IMR-90 (cell line): ENCODE measurements around the gene SCARB1. TPM values are rescaled to one million over a fixed set of nuclear protein-coding genes. Genes with fewer than 3 reads are reported as not detected.

Experiments
- ATAC-seq: fragments of 200-7000 bp; cut with Tn5 transposase; 2 replicates; pipeline ENCODE4 v1.9.1; 2020; ENCODE audit warnings: low read depth, mild to moderate bottlenecking, moderate library complexity
- BruUV-seq: library from RNA; stranded (reverse); fragments of 400-500 nt; replicated peaks from 2 replicates; lab custom pipeline; 2021; lab: Mats Ljungman, UMichigan
- CTCF ChIA-PET: fragments of 300-600 bp; formaldehyde crosslinking; extraction: SDS; loops from one replicate; lab custom pipeline; 2021; ENCODE audit warnings: antibody characterized with exemption; lab: Yijun Ruan, JAX
- POLR2A ChIA-PET: fragments of 300-600 bp; sonication (Branson Sonifier 250); formaldehyde crosslinking; loops from one replicate; lab custom pipeline; 2022; ENCODE audit warnings: antibody characterized with exemption; ENCODE audit not compliant: unreplicated experiment; lab: Charles Lee
- DNase-seq: peaks from one replicate; pipeline ENCODE4 v3.0.0; 2013
- H2AFZ ChIP-seq: replicated peaks from 2 replicates; pipeline ENCODE3; 2013; ENCODE audit warnings: low read length, mild to moderate bottlenecking; ENCODE audit not compliant: poor library complexity
- H2AK5ac ChIP-seq: 2 replicates; pipeline ENCODE4 v1.6.1; 2013; ENCODE audit warnings: low read depth, low read length, inconsistent platforms
- H2AK9ac ChIP-seq: replicated peaks from 2 replicates; pipeline ENCODE3; 2013; ENCODE audit warnings: mild to moderate bottlenecking, low read depth, low read length, moderate library complexity; ENCODE audit not compliant: poor library complexity
- H2BK120ac ChIP-seq: 2 replicates; pipeline ENCODE4 v1.6.1; 2013; ENCODE audit warnings: low read depth, low read length, inconsistent platforms
- H2BK15ac ChIP-seq: 3 replicates; pipeline ENCODE4 v1.6.1; 2013; ENCODE audit warnings: low read depth, low read length, inconsistent platforms
- H2BK20ac ChIP-seq: 2 replicates; pipeline ENCODE4 v1.6.1; 2013; ENCODE audit warnings: low read depth, mild to moderate bottlenecking, inconsistent platforms, low read length, moderate library complexity
- H2BK5ac ChIP-seq: 2 replicates; pipeline ENCODE4 v1.6.1; 2013; ENCODE audit warnings: mild to moderate bottlenecking, low read depth, low read length, inconsistent platforms; ENCODE audit not compliant: poor library complexity, severe bottlenecking
- H3K14ac ChIP-seq: replicated peaks from 2 replicates; pipeline ENCODE4 v1.6.1; 2013; ENCODE audit warnings: low read depth, low read length, inconsistent platforms
- H3K18ac ChIP-seq: 2 replicates; pipeline ENCODE4 v1.6.1; 2013; ENCODE audit warnings: low read depth, low read length, control low read depth
- H3K23ac ChIP-seq: 2 replicates; pipeline ENCODE4 v1.6.1; 2013; ENCODE audit warnings: low read depth, low read length, inconsistent platforms
- H3K27ac ChIP-seq: 2 replicates; pipeline ENCODE4 v1.5.1; 2013; ENCODE audit warnings: mild to moderate bottlenecking, control low read depth, low read length; ENCODE audit not compliant: insufficient read depth
- H3K27me3 ChIP-seq: 2 replicates; pipeline ENCODE4 v1.6.1; 2013; ENCODE audit warnings: low read length; ENCODE audit not compliant: control insufficient read depth, insufficient read depth
- H3K36me3 ChIP-seq: 2 replicates; pipeline ENCODE4 v1.6.1; 2013; ENCODE audit warnings: low read length, mixed read lengths; ENCODE audit not compliant: control insufficient read depth, insufficient read depth
- H3K4ac ChIP-seq: 2 replicates; pipeline ENCODE4 v1.6.1; 2013; ENCODE audit warnings: low read depth, low read length, inconsistent platforms
- H3K4me1 ChIP-seq: 2 replicates; pipeline ENCODE4 v1.6.1; 2013; ENCODE audit warnings: low read length, mixed read lengths; ENCODE audit not compliant: control insufficient read depth, insufficient read depth
- H3K4me2 ChIP-seq: 2 replicates; pipeline ENCODE4 v1.6.1; 2013; ENCODE audit warnings: low read depth, mild to moderate bottlenecking, control low read depth, low read length, moderate library complexity
- H3K4me3 ChIP-seq: 2 replicates; pipeline ENCODE4 v1.5.1; 2013; ENCODE audit warnings: low read depth, mild to moderate bottlenecking, control low read depth, low read length, moderate library complexity; ENCODE audit not compliant: insufficient read depth
- H3K56ac ChIP-seq: 2 replicates; pipeline ENCODE4 v1.6.1; 2013; ENCODE audit warnings: low read length, inconsistent platforms; ENCODE audit not compliant: insufficient read depth; ENCODE audit errors: extremely low read depth
- H3K79me1 ChIP-seq, 2 experiments: 2 replicates each; pipeline ENCODE4 v1.6.1; 2013; ENCODE audit warnings: low read length in 2 of 2, inconsistent platforms in 1 of 2, low read depth in 1 of 2
- H3K9ac ChIP-seq: 2 replicates; pipeline ENCODE4 v1.6.1; 2013; ENCODE audit warnings: low read depth, low read length, control low read depth
- H3K9me1 ChIP-seq: 2 replicates; pipeline ENCODE4 v1.6.1; 2013; ENCODE audit warnings: low read length, inconsistent platforms; ENCODE audit not compliant: insufficient read depth
- H3K9me3 ChIP-seq: 2 replicates; pipeline ENCODE4 v1.6.1; 2013; ENCODE audit warnings: low read length; ENCODE audit not compliant: control insufficient read depth, insufficient read depth
- H4K20me1 ChIP-seq: 2 replicates; pipeline ENCODE4 v1.6.1; 2013; ENCODE audit warnings: low read length, inconsistent platforms; ENCODE audit not compliant: insufficient read depth
- H4K5ac ChIP-seq: 2 replicates; pipeline ENCODE4 v1.6.1; 2013; ENCODE audit warnings: mild to moderate bottlenecking, low read depth, low read length, control low read depth
- H4K8ac ChIP-seq, 2 experiments: 2 replicates each; pipeline ENCODE4 v1.6.1; 2013; ENCODE audit warnings: low read depth in 2 of 2, low read length in 2 of 2, control low read depth in 1 of 2, inconsistent platforms in 1 of 2
- H4K91ac ChIP-seq: 2 replicates; pipeline ENCODE4 v1.6.1; 2013; ENCODE audit warnings: low read depth, low read length, inconsistent platforms; ENCODE audit not compliant: insufficient read depth
- BHLHE40 ChIP-seq: fragments of 150-350 bp; IDR thresholded peaks from 2 replicates; pipeline ENCODE4 v1.6.1; 2016; ENCODE audit warnings: mild to moderate bottlenecking, low read depth, low read length
- CEBPB ChIP-seq: IDR thresholded peaks from 2 replicates; pipeline ENCODE4 v1.6.1; 2012; ENCODE audit warnings: low read depth, low read length, improper control_type of control experiment
- CTCF ChIP-seq: conservative IDR thresholded peaks from 2 replicates; pipeline ENCODE4 v1.5.1; 2012; ENCODE audit warnings: mild to moderate bottlenecking, low read depth, low read length, improper control_type of control experiment
- ELK1 ChIP-seq: fragments of 150-350 bp; IDR thresholded peaks from 2 replicates; pipeline ENCODE4 v1.6.1; 2016; ENCODE audit warnings: low read depth, mild to moderate bottlenecking, low read length, moderate library complexity, borderline replicate concordance
- FOS ChIP-seq: fragments of 150-350 bp; IDR thresholded peaks from 2 replicates; pipeline ENCODE4 v1.6.1; 2016; ENCODE audit warnings: low read depth, low read length
- RAD21 ChIP-seq: IDR thresholded peaks from 2 replicates; pipeline ENCODE4 v1.6.1; 2012; ENCODE audit warnings: low read length, improper control_type of control experiment
- USF2 ChIP-seq: fragments of 150-350 bp; IDR thresholded peaks from 2 replicates; pipeline ENCODE4 v1.6.1; 2017; ENCODE audit warnings: mild to moderate bottlenecking, antibody characterized with exemption, low read length, low read depth
- WGBS, 2 experiments: methylation state at CpG; one replicate each; pipeline versions ENCODE4 v1.1.5 to v1.1.7; 2013; ENCODE audit warnings: missing lambda C conversion rate in 2 of 2; ENCODE audit not compliant: insufficient read length in 1 of 2; ENCODE audit errors: extremely low coverage in 2 of 2; 5-methylcytosine and 5-hydroxymethylcytosine counted together
- dilution Hi-C: fragments of 300-500 bp; cut with HindIII; formaldehyde crosslinking; loops from one replicate; pipeline ENCODE4 v1.14.3; 2018; ENCODE audit warnings: low sequenced_read_pairs; ENCODE audit not compliant: unreplicated experiment
- in situ Hi-C: fragments of 300-500 bp; cut with MboI; formaldehyde crosslinking; loops from 3 replicates; pipeline ENCODE4 v1.14.3; 2019; ENCODE audit warnings: low sequenced_read_pairs, inconsistent platforms, mixed read lengths
- intact Hi-C: fragments of 100-400 bp; cut with micrococcal nuclease; formaldehyde crosslinking; loops from 2 replicates; pipeline ENCODE4 v1.10.0; 2022
- polyA plus RNA-seq, 3 experiments: library from polyadenylated mRNA; depleted of rRNA; stranded (reverse); fragments of >200 nt; gene quantifications; 2 replicates each; pipeline ENCODE4 v1.2.3, GENCODE V29; 2012; ENCODE audit warnings: low replicate concordance in 1 of 3
- total RNA-seq: library from RNA; depleted of rRNA; stranded (reverse); fragments of >200 nt; gene quantifications from 2 replicates; pipeline ENCODE4 v1.2.3, GENCODE V29; 2012

Gene SCARB1
- total and polyA plus RNA-seq, 2 of the 4 experiments (the other 2 are of a cell fraction), result 3.0 to 24.8 TPM

GRCh38 chr12:124737040-124737419, 126.6 kb downstream of the SCARB1 start:
- Histone ChIP-seq H2AFZ (peak overlapping the region; percentile 75), H3K14ac (no peak overlapping the region; the same call in 1 of the 2 replicates), H2BK20ac (peak overlapping the region; percentile 67; the same call in 1 of the 2 replicates), H4K5ac (no peak overlapping the region), H3K4me1 (peaks cover 13% of the 10 kb centered on the region), H3K4ac (peak overlapping the region; percentile 51; the same call in 1 of the 2 replicates), H3K4me2 (no peak overlapping the region), H2BK5ac (no peak overlapping the region), H3K79me1 (no peaks in the 10 kb centered on the region), H4K8ac (0 out of 4 replicates have a peak overlapping the region, but pooled peaks of 1 of the 2 experiments have one; percentile 24), H3K23ac (no peak overlapping the region), H4K20me1 (no peaks in the 10 kb centered on the region; the same call in 1 of the 2 replicates), H3K9me1 (no peaks in the 10 kb centered on the region), H3K27me3 (no peaks in the 10 kb centered on the region), H2BK120ac (peak overlapping the region; percentile 19; the same call in 1 of the 2 replicates), H2AK9ac (peak overlapping the region; percentile 30), H2AK5ac (peak overlapping the region; percentile 70), H3K18ac (no peak overlapping the region), H3K56ac (no peak overlapping the region), H3K27ac (no peak overlapping the region), H3K36me3 (no peaks in the 10 kb centered on the region), H3K9me3 (peaks cover 7% of the 10 kb centered on the region), H3K9ac (no peak overlapping the region), H2BK15ac (peak overlapping the region; percentile 64; the same call in 1 of the 3 replicates), H4K91ac (peak overlapping the region; percentile 47; the same call in 1 of the 2 replicates), H3K4me3 (no peak overlapping the region)
- BruUV-seq, result no TSS peak
- ChIA-PET CTCF (interaction anchor here (0.6 kb wide), 1 partner anchor 163 kb away, joined by 6 read pairs; no protein-coding TSS in a partner anchor), POLR2A (no interaction called here)
- TF ChIP-seq FOS, result no peak
- TF ChIP-seq BHLHE40, result no peak
- TF ChIP-seq USF2, result peak; percentile 72
- no peak for TF ChIP-seq CEBPB
- TF ChIP-seq RAD21, result no peak
- TF ChIP-seq CTCF, result no peak
- TF ChIP-seq ELK1, result no peak
- dilution Hi-C loops, result loop anchor here (10.0 kb wide), 1 partner anchor 52 kb away; no protein-coding TSS in a partner anchor
- intact Hi-C loops, result no loop called here
- in situ Hi-C loops, result no loop called here
- 70% methylated on average over 3 of the region's 8 CpGs; no CpG with 5 or more reads in 1 of the 2 experiments for WGBS, 2 experiments
- ATAC-seq (no peak), DNase-seq (peak; percentile 49)
